Right lobe of liver (tissue), 4 donors: ENCODE data around the gene ZNF597.

Source experiments
- CTCF ChIP-seq, 4 donors: fragments of 200-600 bp in 3 of 4; fragments of 450-650 bp in 1 of 4; IDR thresholded peaks; one replicate each; pipeline versions ENCODE4 v1.5.1 to v1.8.0; 2016 to 2022; ENCODE audit warnings: antibody characterized with exemption in 4 of 4, mild to moderate bottlenecking in 2 of 4
- POLR2A ChIP-seq: fragments of 450-650 bp; IDR thresholded peaks from one replicate; pipeline ENCODE4 v1.6.1; 2017; ENCODE audit warnings: antibody characterized with exemption, mild to moderate bottlenecking
- donor health status: DM: no; HTN: no; CAD: no.
- donor health status: DM: no; HTN: no; CAD: no.
- donor health status: DM: no; HTN: yes; CAD: no.

DNA sequence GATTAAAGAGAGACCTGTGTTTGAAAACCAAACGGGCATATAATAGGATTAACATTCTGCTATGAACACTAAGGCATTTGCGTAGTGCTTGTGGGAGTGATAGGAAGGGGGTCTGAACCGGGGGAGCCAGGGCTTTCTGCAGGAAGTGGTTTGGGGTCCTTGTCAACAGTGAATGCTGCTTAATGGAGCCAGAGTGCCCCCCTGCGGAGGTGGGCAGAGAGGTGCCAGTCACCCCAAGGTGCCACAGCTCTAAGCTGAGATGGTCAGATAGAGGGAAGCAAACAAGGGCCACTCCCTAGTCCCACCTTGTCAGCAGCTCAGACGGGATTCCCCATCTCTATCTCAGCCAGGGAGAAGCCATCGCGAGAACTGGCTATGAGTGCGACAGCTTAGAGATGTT is 17.8 kb upstream of the ZNF597 start:
- no peak for TF ChIP-seq CTCF (IDR thresholded peaks at IDR 0.05)
- TF ChIP-seq POLR2A, result no peak
